ENCODE measurements around the gene CYP4F12. TPM values are rescaled to one million over a fixed set of nuclear protein-coding genes. Genes with fewer than 3 reads are reported as not detected.

CYP4F12 gene
- total and polyA plus RNA-seq, 2 donors (not counting 3 experiments of a cell fraction or from before 2014, with no cell fraction given): not detected

- FAIRE-seq (no peak), DNase-seq (ENCODE audit: low read depth, low spot score) (no peak)
- Histone ChIP-seq H3K9me1 (replicated peaks; ENCODE audit: control insufficient read depth, extremely low read depth, insufficient read depth, low read length) (no peaks in the 10 kb centered on the region), H4K20me1 (replicated peaks; ENCODE audit: control insufficient read depth, extremely low read depth, insufficient read depth, low read length) (no peaks in the 10 kb centered on the region), H3K4me2 (ENCODE audit: insufficient read depth, low read length) (no peak overlapping the region), H3K4me3 (replicated peaks in 1 of 3; ENCODE audit: insufficient read depth in 1 of 3, low read depth in 1 of 3, low read length in 3 of 3) (no peak overlapping the region), H3K9ac (replicated peaks; ENCODE audit: extremely low read depth, insufficient read depth, low read length) (no peak overlapping the region), H3K27ac (ENCODE audit: insufficient read depth, low read depth, low read length) (no peak overlapping the region), H3K4me1 (ENCODE audit: control insufficient read depth, extremely low read depth, insufficient read depth, low read length) (no peaks in the 10 kb centered on the region), H3K27me3 (ENCODE audit: control insufficient read depth in 2 of 2, insufficient read depth in 2 of 2, low read length in 2 of 2) (no peaks in the 10 kb centered on the region), H3K36me3 (ENCODE audit: control insufficient read depth in 2 of 2, extremely low read depth in 1 of 2, insufficient read depth in 2 of 2, low read length in 2 of 2) (no peaks in the 10 kb centered on the region), H2AFZ (ENCODE audit: low read depth, low read length) (no peak overlapping the region), H3K9me3 (replicated peaks; ENCODE audit: control insufficient read depth, insufficient read depth, low read length) (no peaks in the 10 kb centered on the region), H3K79me2 (ENCODE audit: control insufficient read depth, insufficient read depth, low read length) (no peaks in the 10 kb centered on the region)
- intact Hi-C loops (cut with micrococcal nuclease): no loop called here
- dilution Hi-C loops (cut with MboI; ENCODE audit: extremely low pct_ligation_motif_present, low sequenced_read_pairs): no loop called here
- BruUV-seq (replicated peaks): no TSS peak
- ChIA-PET POLR2A (no interaction called here), CTCF (no interaction called here)
- TF ChIP-seq MAX (IDR thresholded peaks at IDR 0.05; ENCODE audit: insufficient read depth, insufficient read length) (no peak), MYC (IDR thresholded peaks at IDR 0.05; ENCODE audit: low read depth, low read length) (no peak)
These were observed 10.5 kb downstream of the CYP4F12 start for GRCh38 chr19:15683411-15683810.

GRCh38 chr19:15684828-15685227 lies 11.9 kb downstream of the CYP4F12 start:
- dilution Hi-C loops (cut with MboI; ENCODE audit: extremely low pct_ligation_motif_present, low sequenced_read_pairs): no loop called here
- Histone ChIP-seq H3K4me2 (ENCODE audit: insufficient read depth, low read length) (no peak overlapping the region), H3K4me1 (ENCODE audit: control insufficient read depth, extremely low read depth, insufficient read depth, low read length) (no peaks in the 10 kb centered on the region), H3K9me1 (replicated peaks; ENCODE audit: control insufficient read depth, extremely low read depth, insufficient read depth, low read length) (no peaks in the 10 kb centered on the region), H3K9me3 (replicated peaks; ENCODE audit: control insufficient read depth, insufficient read depth, low read length) (no peaks in the 10 kb centered on the region), H2AFZ (ENCODE audit: low read depth, low read length) (no peak overlapping the region), H4K20me1 (replicated peaks; ENCODE audit: control insufficient read depth, extremely low read depth, insufficient read depth, low read length) (no peaks in the 10 kb centered on the region), H3K27ac (ENCODE audit: insufficient read depth, low read depth, low read length) (no peak overlapping the region), H3K79me2 (ENCODE audit: control insufficient read depth, insufficient read depth, low read length) (no peaks in the 10 kb centered on the region), H3K27me3 (ENCODE audit: control insufficient read depth in 2 of 2, insufficient read depth in 2 of 2, low read length in 2 of 2) (no peaks in the 10 kb centered on the region), H3K9ac (replicated peaks; ENCODE audit: extremely low read depth, insufficient read depth, low read length) (no peak overlapping the region), H3K36me3 (ENCODE audit: control insufficient read depth in 2 of 2, extremely low read depth in 1 of 2, insufficient read depth in 2 of 2, low read length in 2 of 2) (no peaks in the 10 kb centered on the region), H3K4me3 (replicated peaks in 1 of 3; ENCODE audit: insufficient read depth in 1 of 3, low read depth in 1 of 3, low read length in 3 of 3) (no peak overlapping the region)
- no TSS peak for BruUV-seq (replicated peaks)
- intact Hi-C loops (cut with micrococcal nuclease): no loop called here
- TF ChIP-seq POLR2A (IDR thresholded peaks at IDR 0.05; ENCODE audit: low read depth, low read length) (no peak), FOS (IDR thresholded peaks at IDR 0.05; ENCODE audit: borderline replicate concordance, insufficient read depth, low read length) (no peak), EZH2 (IDR thresholded peaks at IDR 0.05; ENCODE audit: borderline replicate concordance, low read depth, low read length, severe bottlenecking) (no peak), POLR2AphosphoS5 (IDR thresholded peaks at IDR 0.05; ENCODE audit: insufficient read depth, low read depth, low read length) (no peak), MAX (IDR thresholded peaks at IDR 0.05; ENCODE audit: insufficient read depth, insufficient read length) (no peak), JUN (IDR thresholded peaks at IDR 0.05; ENCODE audit: borderline replicate concordance, insufficient read depth, insufficient read length, low read depth) (no peak), GATA2 (IDR thresholded peaks at IDR 0.05; ENCODE audit: insufficient read depth, insufficient read length, low read depth, low read length) (no peak), CTCF (IDR thresholded peaks at IDR 0.05; ENCODE audit: extremely low read depth in 1 of 2, insufficient read depth in 1 of 2, low read depth in 1 of 2, low read length in 2 of 2) (no peak), MYC (IDR thresholded peaks at IDR 0.05; ENCODE audit: low read depth, low read length) (no peak)
- DNase-seq (ENCODE audit: low read depth, low spot score) (no peak), FAIRE-seq (no peak)
- ChIA-PET POLR2A (no interaction called here), CTCF (no interaction called here)
